Astrocyte (in vitro differentiated cells and primary cell): ENCODE results near the gene CACNA1H. TPM values are rescaled to one million over a fixed set of nuclear protein-coding genes. Genes with fewer than 3 reads are reported as not detected.

Source experiments
- DNase-seq: peaks from one replicate; pipeline ENCODE4 v3.0.0-alpha.2; 2010; ENCODE audit warnings: low read depth
- FAIRE-seq: peaks from 2 replicates; lab custom pipeline; 2011; peaks lifted over from hg19 to GRCh38; lab: Jason Lieb, UNC
- H2AFZ ChIP-seq: 2 replicates; pipeline ENCODE4 v1.6.0; 2012; ENCODE audit warnings: low read depth, low read length, inconsistent platforms
- H3K27ac ChIP-seq: 2 replicates; pipeline ENCODE4 v1.5.1; 2011; ENCODE audit warnings: low read depth, low read length, inconsistent platforms
- H3K27me3 ChIP-seq: 2 replicates; pipeline ENCODE4 v1.6.0; 2011; ENCODE audit warnings: low read length, inconsistent platforms; ENCODE audit not compliant: insufficient read depth
- H3K36me3 ChIP-seq: 2 replicates; pipeline ENCODE4 v1.5.1; 2011; ENCODE audit warnings: low read length, inconsistent platforms; ENCODE audit not compliant: insufficient read depth
- H3K4me1 ChIP-seq: 2 replicates; pipeline ENCODE4 v1.5.1; 2011; ENCODE audit warnings: low read length, inconsistent platforms; ENCODE audit not compliant: insufficient read depth
- H3K4me2 ChIP-seq: 2 replicates; pipeline ENCODE4 v1.6.0; 2012; ENCODE audit warnings: low read length, inconsistent platforms
- H3K4me3 ChIP-seq: 2 replicates; pipeline ENCODE4 v1.5.1; 2011; ENCODE audit warnings: low read depth, mild to moderate bottlenecking, low read length, inconsistent platforms; ENCODE audit not compliant: insufficient read depth
- H3K79me2 ChIP-seq: 2 replicates; pipeline ENCODE4 v1.6.0; 2012; ENCODE audit warnings: mild to moderate bottlenecking, low read length, inconsistent platforms; ENCODE audit not compliant: insufficient read depth
- H3K9ac ChIP-seq: 2 replicates; pipeline ENCODE4 v1.6.0; 2012; ENCODE audit warnings: mild to moderate bottlenecking, low read length, inconsistent platforms
- H3K9me3 ChIP-seq: 2 replicates; pipeline ENCODE4 v1.5.1; 2012; ENCODE audit warnings: low read depth, mild to moderate bottlenecking, low read length, inconsistent platforms; ENCODE audit not compliant: insufficient read depth
- H4K20me1 ChIP-seq: 2 replicates; pipeline ENCODE4 v1.6.0; 2012; ENCODE audit warnings: low read length, inconsistent platforms; ENCODE audit not compliant: insufficient read depth
- H3K27ac Mint-ChIP-seq: one replicate; pipeline ENCODE4 v1.8.0; 2021; ENCODE audit warnings: mild to moderate bottlenecking, mixed read lengths; ENCODE audit not compliant: unreplicated experiment
- H3K27me3 Mint-ChIP-seq: one replicate; pipeline ENCODE4 v1.8.0; 2021; ENCODE audit warnings: low read depth, mixed read lengths; ENCODE audit not compliant: unreplicated experiment
- H3K36me3 Mint-ChIP-seq: one replicate; pipeline ENCODE4 v1.8.0; 2021; ENCODE audit warnings: low read depth, mixed read lengths; ENCODE audit not compliant: unreplicated experiment
- H3K4me1 Mint-ChIP-seq: one replicate; pipeline ENCODE4 v1.8.0; 2021; ENCODE audit warnings: low read depth, mixed read lengths; ENCODE audit not compliant: unreplicated experiment
- H3K4me3 Mint-ChIP-seq: one replicate; pipeline ENCODE4 v1.8.0; 2021; ENCODE audit warnings: mild to moderate bottlenecking, moderate library complexity, mixed read lengths; ENCODE audit not compliant: unreplicated experiment
- H3K9me3 Mint-ChIP-seq: one replicate; pipeline ENCODE4 v1.8.0; 2021; ENCODE audit warnings: mild to moderate bottlenecking, mixed read lengths; ENCODE audit not compliant: unreplicated experiment
- EZH2 ChIP-seq: IDR thresholded peaks from 2 replicates; pipeline ENCODE4 v1.6.1; 2012; ENCODE audit warnings: mild to moderate bottlenecking, low read length, inconsistent platforms; ENCODE audit not compliant: insufficient read depth
- total RNA-seq: library from RNA; stranded (reverse); gene quantifications from 2 replicates; pipeline ENCODE4 v1.2.1, GENCODE V29; 2021
- TF ChIP-seq, protein P1 (sequence below): IDR thresholded peaks from 2 replicates; pipeline ENCODE4 v1.5.1; 2011; ENCODE audit warnings: low read depth, mild to moderate bottlenecking, inconsistent platforms, low read length, moderate library complexity; ENCODE audit not compliant: insufficient read depth

CACNA1H gene
- total RNA-seq, 1 donor from 2014 or later, result 21.7 TPM

- H3K27me3 Mint-ChIP-seq, result peaks cover 2% of the 10 kb centered on the region
- no peak overlapping the region for H3K4me3 ChIP-seq
- H3K36me3 Mint-ChIP-seq, result peaks cover 7% of the 10 kb centered on the region
- H3K36me3 ChIP-seq, result no peaks in the 10 kb centered on the region
- FAIRE-seq (no peak), DNase-seq (no peak)
- H3K9ac ChIP-seq, result no peak overlapping the region
- no peaks in the 10 kb centered on the region for H3K79me2 ChIP-seq
- H3K27me3 ChIP-seq, result no peaks in the 10 kb centered on the region
- no peaks in the 10 kb centered on the region for H3K9me3 Mint-ChIP-seq
- no peak overlapping the region for H2AFZ ChIP-seq
- H3K27ac Mint-ChIP-seq, result no peak overlapping the region
- TF ChIP-seq, protein P1, sequence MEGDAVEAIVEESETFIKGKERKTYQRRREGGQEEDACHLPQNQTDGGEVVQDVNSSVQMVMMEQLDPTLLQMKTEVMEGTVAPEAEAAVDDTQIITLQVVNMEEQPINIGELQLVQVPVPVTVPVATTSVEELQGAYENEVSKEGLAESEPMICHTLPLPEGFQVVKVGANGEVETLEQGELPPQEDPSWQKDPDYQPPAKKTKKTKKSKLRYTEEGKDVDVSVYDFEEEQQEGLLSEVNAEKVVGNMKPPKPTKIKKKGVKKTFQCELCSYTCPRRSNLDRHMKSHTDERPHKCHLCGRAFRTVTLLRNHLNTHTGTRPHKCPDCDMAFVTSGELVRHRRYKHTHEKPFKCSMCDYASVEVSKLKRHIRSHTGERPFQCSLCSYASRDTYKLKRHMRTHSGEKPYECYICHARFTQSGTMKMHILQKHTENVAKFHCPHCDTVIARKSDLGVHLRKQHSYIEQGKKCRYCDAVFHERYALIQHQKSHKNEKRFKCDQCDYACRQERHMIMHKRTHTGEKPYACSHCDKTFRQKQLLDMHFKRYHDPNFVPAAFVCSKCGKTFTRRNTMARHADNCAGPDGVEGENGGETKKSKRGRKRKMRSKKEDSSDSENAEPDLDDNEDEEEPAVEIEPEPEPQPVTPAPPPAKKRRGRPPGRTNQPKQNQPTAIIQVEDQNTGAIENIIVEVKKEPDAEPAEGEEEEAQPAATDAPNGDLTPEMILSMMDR, result no peak
- TF ChIP-seq EZH2, result no peak
- no peak overlapping the region for H3K4me3 Mint-ChIP-seq
- no peaks in the 10 kb centered on the region for H3K4me1 ChIP-seq
- no peak overlapping the region for H3K4me2 ChIP-seq
- H3K27ac ChIP-seq, result no peak overlapping the region
- no peaks in the 10 kb centered on the region for H3K9me3 ChIP-seq
- H4K20me1 ChIP-seq, result no peaks in the 10 kb centered on the region
- H3K4me1 Mint-ChIP-seq, result no peaks in the 10 kb centered on the region
These were observed 57.6 kb downstream of the CACNA1H start for GRCh38 chr16:1210461-1210860.

DNA sequence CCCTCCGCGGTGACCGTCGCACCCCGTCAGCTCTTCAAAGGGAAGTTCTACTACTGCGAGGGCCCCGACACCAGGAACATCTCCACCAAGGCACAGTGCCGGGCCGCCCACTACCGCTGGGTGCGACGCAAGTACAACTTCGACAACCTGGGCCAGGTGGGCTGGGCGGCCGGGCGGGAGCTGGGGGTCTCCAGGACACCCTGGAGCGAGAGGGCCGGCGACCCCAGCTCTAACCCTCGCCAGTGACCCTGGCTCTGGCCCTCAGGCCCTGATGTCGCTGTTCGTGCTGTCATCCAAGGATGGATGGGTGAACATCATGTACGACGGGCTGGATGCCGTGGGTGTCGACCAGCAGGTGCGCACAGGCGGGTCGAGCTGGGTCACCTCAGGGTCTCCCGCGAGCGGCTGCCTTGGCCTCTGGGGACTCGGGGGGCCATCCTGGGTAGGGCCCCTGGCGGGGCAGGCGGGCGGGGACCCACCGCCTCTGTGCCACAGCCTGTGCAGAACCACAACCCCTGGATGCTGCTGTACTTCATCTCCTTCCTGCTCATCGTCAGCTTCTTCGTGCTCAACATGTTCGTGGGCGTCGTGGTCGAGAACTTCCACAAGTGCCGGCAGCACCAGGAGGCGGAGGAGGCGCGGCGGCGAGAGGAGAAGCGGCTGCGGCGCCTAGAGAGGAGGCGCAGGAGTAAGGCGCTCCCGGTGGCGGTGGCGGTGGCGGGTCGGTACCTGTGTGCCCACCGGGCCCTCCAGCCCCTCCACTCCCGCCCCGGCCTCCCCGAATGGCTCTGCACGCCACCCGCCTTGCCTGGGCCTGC lies 58.8 kb downstream of the CACNA1H start:
- H3K36me3 ChIP-seq, result no peaks in the 10 kb centered on the region
- no peaks in the 10 kb centered on the region for H4K20me1 ChIP-seq
- no peaks in the 10 kb centered on the region for H3K4me1 ChIP-seq
- no peak overlapping the region for H2AFZ ChIP-seq
- H3K4me3 ChIP-seq, result no peak overlapping the region
- no peak overlapping the region for H3K27ac ChIP-seq
- Mint-ChIP-seq H3K9me3 (no peaks in the 10 kb centered on the region), H3K27me3 (peaks cover 2% of the 10 kb centered on the region), H3K36me3 (peaks cover 7% of the 10 kb centered on the region), H3K27ac (no peak overlapping the region), H3K4me1 (no peaks in the 10 kb centered on the region), H3K4me3 (no peak overlapping the region)
- H3K4me2 ChIP-seq, result no peak overlapping the region
- no peaks in the 10 kb centered on the region for H3K79me2 ChIP-seq
- TF ChIP-seq, protein P1, result no peak
- no peak for TF ChIP-seq EZH2
- no peaks in the 10 kb centered on the region for H3K27me3 ChIP-seq
- FAIRE-seq (no peak), DNase-seq (no peak)
- no peaks in the 10 kb centered on the region for H3K9me3 ChIP-seq
- no peak overlapping the region for H3K9ac ChIP-seq

- H3K4me2 ChIP-seq, result no peak overlapping the region
- peaks cover 7% of the 10 kb centered on the region for H3K36me3 Mint-ChIP-seq
- no peak overlapping the region for H3K4me3 ChIP-seq
- H3K27me3 ChIP-seq, result no peaks in the 10 kb centered on the region
- no peaks in the 10 kb centered on the region for H3K9me3 ChIP-seq
- H3K4me1 ChIP-seq, result no peaks in the 10 kb centered on the region
- H3K27ac ChIP-seq, result no peak overlapping the region
- no peak overlapping the region for H2AFZ ChIP-seq
- H3K9me3 Mint-ChIP-seq, result no peaks in the 10 kb centered on the region
- no peaks in the 10 kb centered on the region for H3K4me1 Mint-ChIP-seq
- H3K36me3 ChIP-seq, result no peaks in the 10 kb centered on the region
- no peak overlapping the region for H3K4me3 Mint-ChIP-seq
- no peaks in the 10 kb centered on the region for H4K20me1 ChIP-seq
- FAIRE-seq (no peak), DNase-seq (no peak)
- H3K27me3 Mint-ChIP-seq, result peaks cover 2% of the 10 kb centered on the region
- H3K27ac Mint-ChIP-seq, result no peak overlapping the region
- TF ChIP-seq, protein P1, result no peak
- no peak for TF ChIP-seq EZH2
- H3K79me2 ChIP-seq, result no peaks in the 10 kb centered on the region
- no peak overlapping the region for H3K9ac ChIP-seq
These were observed 59.8 kb downstream of the CACNA1H start for GRCh38 chr16:1212616-1213194.
